Measurements from ENCODE around the gene DCDC2.

DNA sequence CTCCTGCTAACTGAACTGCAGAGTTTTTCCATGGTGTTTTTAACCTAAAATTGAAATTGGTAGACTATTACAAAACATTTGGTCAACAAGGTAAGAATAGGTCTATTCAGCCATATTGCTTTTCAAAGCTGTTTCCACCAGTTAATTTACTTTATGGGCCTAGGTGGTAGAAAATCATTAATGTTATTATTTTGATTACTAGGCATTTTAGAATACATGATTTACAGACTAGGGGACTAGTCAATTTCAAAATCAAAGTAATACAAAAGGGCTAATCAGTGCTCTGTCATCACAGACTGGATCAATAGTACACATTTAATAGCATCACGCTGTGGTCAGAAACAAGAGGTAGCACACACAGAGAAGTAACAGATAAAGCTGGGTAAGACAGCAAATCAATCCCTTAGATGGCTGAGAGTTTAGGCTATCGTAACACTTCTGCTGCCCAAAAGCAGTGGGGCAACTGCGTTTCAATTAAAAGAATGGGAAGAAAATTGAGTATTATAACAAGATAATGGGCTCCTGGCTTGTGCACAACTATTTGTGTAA, 117.4 kb downstream of the DCDC2 start:
- TF ChIP-seq NR2F2 (IDR thresholded peaks at IDR 0.05), result no peak
- no peak for TF ChIP-seq YY1 (IDR thresholded peaks at IDR 0.05)
- TF ChIP-seq TAF1 (conservative IDR thresholded peaks at IDR 0.05), result no peak
- no peak for TF ChIP-seq FOXA2 (IDR thresholded peaks at IDR 0.05)
- TF ChIP-seq, protein P1, sequence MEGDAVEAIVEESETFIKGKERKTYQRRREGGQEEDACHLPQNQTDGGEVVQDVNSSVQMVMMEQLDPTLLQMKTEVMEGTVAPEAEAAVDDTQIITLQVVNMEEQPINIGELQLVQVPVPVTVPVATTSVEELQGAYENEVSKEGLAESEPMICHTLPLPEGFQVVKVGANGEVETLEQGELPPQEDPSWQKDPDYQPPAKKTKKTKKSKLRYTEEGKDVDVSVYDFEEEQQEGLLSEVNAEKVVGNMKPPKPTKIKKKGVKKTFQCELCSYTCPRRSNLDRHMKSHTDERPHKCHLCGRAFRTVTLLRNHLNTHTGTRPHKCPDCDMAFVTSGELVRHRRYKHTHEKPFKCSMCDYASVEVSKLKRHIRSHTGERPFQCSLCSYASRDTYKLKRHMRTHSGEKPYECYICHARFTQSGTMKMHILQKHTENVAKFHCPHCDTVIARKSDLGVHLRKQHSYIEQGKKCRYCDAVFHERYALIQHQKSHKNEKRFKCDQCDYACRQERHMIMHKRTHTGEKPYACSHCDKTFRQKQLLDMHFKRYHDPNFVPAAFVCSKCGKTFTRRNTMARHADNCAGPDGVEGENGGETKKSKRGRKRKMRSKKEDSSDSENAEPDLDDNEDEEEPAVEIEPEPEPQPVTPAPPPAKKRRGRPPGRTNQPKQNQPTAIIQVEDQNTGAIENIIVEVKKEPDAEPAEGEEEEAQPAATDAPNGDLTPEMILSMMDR (IDR thresholded peaks at IDR 0.05; ENCODE audit: low read depth, low read length, missing input control), result no peak
- TF ChIP-seq JUND (IDR thresholded peaks at IDR 0.05), result no peak
- TF ChIP-seq, protein P2, sequence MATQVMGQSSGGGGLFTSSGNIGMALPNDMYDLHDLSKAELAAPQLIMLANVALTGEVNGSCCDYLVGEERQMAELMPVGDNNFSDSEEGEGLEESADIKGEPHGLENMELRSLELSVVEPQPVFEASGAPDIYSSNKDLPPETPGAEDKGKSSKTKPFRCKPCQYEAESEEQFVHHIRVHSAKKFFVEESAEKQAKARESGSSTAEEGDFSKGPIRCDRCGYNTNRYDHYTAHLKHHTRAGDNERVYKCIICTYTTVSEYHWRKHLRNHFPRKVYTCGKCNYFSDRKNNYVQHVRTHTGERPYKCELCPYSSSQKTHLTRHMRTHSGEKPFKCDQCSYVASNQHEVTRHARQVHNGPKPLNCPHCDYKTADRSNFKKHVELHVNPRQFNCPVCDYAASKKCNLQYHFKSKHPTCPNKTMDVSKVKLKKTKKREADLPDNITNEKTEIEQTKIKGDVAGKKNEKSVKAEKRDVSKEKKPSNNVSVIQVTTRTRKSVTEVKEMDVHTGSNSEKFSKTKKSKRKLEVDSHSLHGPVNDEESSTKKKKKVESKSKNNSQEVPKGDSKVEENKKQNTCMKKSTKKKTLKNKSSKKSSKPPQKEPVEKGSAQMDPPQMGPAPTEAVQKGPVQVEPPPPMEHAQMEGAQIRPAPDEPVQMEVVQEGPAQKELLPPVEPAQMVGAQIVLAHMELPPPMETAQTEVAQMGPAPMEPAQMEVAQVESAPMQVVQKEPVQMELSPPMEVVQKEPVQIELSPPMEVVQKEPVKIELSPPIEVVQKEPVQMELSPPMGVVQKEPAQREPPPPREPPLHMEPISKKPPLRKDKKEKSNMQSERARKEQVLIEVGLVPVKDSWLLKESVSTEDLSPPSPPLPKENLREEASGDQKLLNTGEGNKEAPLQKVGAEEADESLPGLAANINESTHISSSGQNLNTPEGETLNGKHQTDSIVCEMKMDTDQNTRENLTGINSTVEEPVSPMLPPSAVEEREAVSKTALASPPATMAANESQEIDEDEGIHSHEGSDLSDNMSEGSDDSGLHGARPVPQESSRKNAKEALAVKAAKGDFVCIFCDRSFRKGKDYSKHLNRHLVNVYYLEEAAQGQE (IDR thresholded peaks at IDR 0.05), result no peak
- no peak for TF ChIP-seq SP1 (IDR thresholded peaks at IDR 0.05)
- TF ChIP-seq RAD21 (IDR thresholded peaks at IDR 0.05), result no peak
- no peak for TF ChIP-seq GABPA (IDR thresholded peaks at IDR 0.05 in 1 of 2, conservative IDR thresholded peaks at IDR 0.05 in 1 of 2)
- TF ChIP-seq, protein P3, sequence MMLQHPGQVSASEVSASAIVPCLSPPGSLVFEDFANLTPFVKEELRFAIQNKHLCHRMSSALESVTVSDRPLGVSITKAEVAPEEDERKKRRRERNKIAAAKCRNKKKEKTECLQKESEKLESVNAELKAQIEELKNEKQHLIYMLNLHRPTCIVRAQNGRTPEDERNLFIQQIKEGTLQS (IDR thresholded peaks at IDR 0.05), result no peak
- TF ChIP-seq, protein P4, sequence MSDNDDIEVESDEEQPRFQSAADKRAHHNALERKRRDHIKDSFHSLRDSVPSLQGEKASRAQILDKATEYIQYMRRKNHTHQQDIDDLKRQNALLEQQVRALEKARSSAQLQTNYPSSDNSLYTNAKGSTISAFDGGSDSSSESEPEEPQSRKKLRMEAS (IDR thresholded peaks at IDR 0.05), result no peak
- no peak for TF ChIP-seq HNF4A (conservative IDR thresholded peaks at IDR 0.05)

Data from liver (tissue), 3 donors.